C4-2B (cell line): ENCODE results near the gene ITGB2.
A peak's percentile ranks its signal among the peaks of the same experiment; 100 is the strongest.

Source experiments
- H3K27ac ChIP-seq: fragments of 450-650 bp; 2 replicates; pipeline ENCODE4 v1.5.1; 2017
- ZFX ChIP-seq: fragments of 450-650 bp; IDR thresholded peaks from 2 replicates; pipeline ENCODE4 v1.6.1; 2017
- TF ChIP-seq, protein P1 (sequence below): fragments of 450-650 bp; conservative IDR thresholded peaks from 2 replicates; pipeline ENCODE4 v1.5.1; 2017; ENCODE audit warnings: mild to moderate bottlenecking

ITGB2 gene

DNA sequence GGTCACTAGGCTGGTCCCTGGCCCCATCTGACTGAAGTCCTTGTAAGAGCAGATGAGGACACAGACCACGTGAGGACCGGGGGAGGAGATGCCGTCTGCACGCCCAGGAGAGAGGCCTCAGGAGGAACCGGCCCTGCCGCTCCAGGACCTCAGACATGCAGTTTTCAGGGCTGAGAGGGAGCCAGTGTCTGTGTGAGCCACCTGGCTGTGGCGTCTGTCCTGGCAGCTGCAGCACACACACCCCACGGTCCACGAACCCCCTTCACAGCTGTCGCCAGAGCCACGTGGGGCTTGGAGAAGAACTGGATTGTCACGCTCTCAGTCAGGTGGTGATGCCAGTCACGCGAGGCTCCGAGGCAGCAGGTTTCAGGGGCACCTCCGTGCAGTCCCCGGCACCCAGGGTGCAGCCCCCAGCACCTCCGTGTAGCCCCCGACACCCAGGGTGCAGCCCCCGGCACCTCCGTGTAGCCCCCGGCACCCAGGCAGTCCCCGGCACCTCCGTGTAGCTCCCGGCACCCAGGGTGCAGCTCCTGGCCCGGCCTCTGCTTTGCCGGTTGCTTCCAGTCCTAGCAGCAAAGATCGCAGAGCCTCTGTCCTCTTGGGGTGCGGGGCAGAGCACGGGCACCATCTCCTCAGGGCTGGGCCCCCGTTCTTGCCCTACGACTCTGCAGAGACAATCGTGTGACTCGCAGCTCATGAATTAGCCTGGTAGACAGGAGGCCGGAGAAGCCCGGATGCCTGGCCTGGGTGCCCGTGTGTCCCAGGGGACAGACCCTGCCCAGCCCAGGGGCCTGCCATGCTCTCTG lies 83.8 kb downstream of the ITGB2 start:
- TF ChIP-seq, protein P1, sequence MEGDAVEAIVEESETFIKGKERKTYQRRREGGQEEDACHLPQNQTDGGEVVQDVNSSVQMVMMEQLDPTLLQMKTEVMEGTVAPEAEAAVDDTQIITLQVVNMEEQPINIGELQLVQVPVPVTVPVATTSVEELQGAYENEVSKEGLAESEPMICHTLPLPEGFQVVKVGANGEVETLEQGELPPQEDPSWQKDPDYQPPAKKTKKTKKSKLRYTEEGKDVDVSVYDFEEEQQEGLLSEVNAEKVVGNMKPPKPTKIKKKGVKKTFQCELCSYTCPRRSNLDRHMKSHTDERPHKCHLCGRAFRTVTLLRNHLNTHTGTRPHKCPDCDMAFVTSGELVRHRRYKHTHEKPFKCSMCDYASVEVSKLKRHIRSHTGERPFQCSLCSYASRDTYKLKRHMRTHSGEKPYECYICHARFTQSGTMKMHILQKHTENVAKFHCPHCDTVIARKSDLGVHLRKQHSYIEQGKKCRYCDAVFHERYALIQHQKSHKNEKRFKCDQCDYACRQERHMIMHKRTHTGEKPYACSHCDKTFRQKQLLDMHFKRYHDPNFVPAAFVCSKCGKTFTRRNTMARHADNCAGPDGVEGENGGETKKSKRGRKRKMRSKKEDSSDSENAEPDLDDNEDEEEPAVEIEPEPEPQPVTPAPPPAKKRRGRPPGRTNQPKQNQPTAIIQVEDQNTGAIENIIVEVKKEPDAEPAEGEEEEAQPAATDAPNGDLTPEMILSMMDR, result no peak
- 0 out of 2 replicates have a peak, but pooled peaks have one; percentile 14 for TF ChIP-seq ZFX
- H3K27ac ChIP-seq, result peak overlapping the region; percentile 62

DNA sequence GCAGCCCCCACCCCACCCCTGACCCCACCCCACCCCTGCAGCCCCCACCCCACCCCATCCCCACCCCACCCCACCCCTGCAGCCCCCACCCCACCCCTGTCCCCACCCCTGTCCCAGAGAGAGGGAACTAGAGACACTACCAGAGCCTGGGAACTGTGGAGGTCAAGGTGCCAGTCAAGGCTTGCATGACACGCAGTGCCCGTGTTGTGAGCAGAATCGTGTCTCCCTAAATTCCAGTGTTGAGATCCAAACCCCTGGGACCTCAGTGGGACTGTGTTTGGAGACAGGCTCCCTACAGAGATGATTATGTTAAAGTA lies 84.4 kb downstream of the ITGB2 start:
- TF ChIP-seq, protein P1, result no peak
- no peak for TF ChIP-seq ZFX
- peak overlapping the region; percentile 62 for H3K27ac ChIP-seq
